ENCODE results near the gene SULT1C4.

Gene SULT1C4

DNA sequence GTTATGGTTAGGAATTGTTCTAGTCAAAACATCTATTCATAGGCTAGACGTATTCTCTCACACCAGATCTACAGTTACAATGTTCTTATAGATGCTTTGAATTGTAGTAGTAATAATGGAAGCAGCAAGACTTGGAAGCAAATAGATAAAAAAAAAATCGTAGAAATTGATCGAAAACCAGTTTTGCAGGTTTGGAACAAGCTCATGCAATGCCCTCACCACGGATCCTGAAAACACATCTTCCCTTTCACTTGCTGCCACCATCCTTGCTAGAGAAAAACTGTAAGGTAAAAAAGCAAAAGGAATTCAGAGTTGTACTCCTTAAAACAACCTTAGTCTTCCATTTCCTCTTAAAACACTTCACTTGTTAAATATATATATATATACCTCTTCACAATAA lies 4.4 kb downstream of the SULT1C4 start:
- H3K4me3 ChIP-seq (ENCODE audit: low read depth, low read length): no peak overlapping the region
- DNase-seq (ENCODE audit: low read depth, low spot score): no peak
- ChIA-PET CTCF (interaction anchor here (1.0 to 2.2 kb wide), 2 partner anchors 14 to 202 kb away, joined by 3 to 8 read pairs; no protein-coding TSS in a partner anchor), POLR2A (no interaction called here)
- TF ChIP-seq, protein P1, sequence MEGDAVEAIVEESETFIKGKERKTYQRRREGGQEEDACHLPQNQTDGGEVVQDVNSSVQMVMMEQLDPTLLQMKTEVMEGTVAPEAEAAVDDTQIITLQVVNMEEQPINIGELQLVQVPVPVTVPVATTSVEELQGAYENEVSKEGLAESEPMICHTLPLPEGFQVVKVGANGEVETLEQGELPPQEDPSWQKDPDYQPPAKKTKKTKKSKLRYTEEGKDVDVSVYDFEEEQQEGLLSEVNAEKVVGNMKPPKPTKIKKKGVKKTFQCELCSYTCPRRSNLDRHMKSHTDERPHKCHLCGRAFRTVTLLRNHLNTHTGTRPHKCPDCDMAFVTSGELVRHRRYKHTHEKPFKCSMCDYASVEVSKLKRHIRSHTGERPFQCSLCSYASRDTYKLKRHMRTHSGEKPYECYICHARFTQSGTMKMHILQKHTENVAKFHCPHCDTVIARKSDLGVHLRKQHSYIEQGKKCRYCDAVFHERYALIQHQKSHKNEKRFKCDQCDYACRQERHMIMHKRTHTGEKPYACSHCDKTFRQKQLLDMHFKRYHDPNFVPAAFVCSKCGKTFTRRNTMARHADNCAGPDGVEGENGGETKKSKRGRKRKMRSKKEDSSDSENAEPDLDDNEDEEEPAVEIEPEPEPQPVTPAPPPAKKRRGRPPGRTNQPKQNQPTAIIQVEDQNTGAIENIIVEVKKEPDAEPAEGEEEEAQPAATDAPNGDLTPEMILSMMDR (IDR thresholded peaks at IDR 0.05; ENCODE audit: insufficient read depth, low read length, missing control alignments): no peak

DNA sequence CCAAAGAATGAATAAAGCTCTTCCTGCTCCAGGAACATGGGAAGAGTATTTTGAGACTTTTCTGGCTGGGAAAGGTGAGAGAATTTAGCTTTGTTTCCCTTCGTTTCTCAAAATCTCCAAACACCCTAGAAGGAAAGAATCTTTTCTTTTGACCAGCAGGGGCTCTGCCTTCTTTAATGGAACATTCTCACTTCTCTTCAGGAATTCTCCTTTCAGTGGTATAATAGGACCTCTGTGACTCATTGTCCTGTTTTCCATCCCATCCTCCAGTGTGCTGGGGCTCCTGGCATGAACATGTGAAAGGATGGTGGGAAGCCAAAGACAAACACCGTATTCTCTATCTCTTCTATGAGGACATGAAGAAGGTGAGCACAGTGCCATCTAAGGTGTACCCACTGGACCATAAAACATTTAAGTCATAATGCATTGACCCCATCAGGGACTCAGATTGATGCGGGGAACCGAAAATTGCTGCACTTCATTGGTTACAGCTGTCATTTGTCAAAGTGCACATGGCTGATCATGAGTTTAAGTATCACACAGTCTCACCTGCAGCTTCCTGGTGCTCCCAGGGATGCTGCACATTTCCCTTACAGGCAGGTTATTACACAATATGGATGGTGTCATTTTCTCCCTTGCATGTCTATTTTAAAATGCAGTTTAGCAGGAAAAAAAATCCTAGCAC lies 5.5 kb downstream of the SULT1C4 start:
- POLR2A ChIA-PET: no interaction called here
- H3K4me3 ChIP-seq (ENCODE audit: low read depth, low read length): no peak overlapping the region
- DNase-seq (ENCODE audit: low read depth, low spot score): no peak
- TF ChIP-seq, protein P1 (IDR thresholded peaks at IDR 0.05; ENCODE audit: insufficient read depth, low read length, missing control alignments): no peak
- CTCF ChIA-PET: interaction anchor here (0.6 to 1.1 kb wide), 5 partner anchors 8 to 203 kb away, joined by 3 to 5 read pairs (median 4); no protein-coding TSS in a partner anchor

DNA sequence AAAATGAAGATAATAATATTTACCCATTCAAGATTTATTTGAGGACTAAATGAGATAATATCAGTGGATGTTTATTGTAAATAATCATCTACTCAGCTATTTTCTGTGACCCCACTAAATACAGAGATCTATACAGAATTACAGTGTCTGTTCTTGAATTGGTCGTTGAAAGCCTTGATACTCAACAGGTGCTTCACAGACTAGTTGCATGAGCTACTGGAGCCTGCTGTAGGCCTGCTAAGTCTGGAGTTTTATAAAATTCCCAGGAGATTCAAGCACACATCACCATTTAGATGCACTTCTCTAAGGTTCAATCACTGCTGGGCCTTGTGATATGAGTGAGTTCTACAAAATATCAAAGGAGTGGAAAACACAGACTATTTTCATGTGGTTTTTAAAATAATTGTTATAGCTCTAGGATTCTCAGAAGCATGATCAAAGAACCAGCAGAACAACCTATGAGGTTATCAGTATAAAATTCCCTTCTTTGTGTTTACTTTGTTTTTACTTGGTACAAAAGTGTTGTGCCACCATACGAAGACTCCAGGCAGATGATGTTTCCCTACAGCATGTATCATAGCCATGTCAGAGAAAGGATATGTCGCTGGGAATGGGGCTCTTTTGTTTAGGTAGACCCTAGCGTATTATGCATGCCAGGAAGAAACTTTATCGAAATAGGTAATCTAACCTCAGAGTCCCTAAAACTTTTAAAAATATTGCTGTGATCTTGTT lies 7.1 kb downstream of the SULT1C4 start:
- H3K4me3 ChIP-seq (ENCODE audit: low read depth, low read length): no peak overlapping the region
- DNase-seq (ENCODE audit: low read depth, low spot score): no peak
- ChIA-PET CTCF (interaction anchor here (0.7 to 2.1 kb wide), 3 partner anchors 10 to 200 kb away, joined by 4 to 6 read pairs (median 4); no protein-coding TSS in a partner anchor), POLR2A (no interaction called here)
- TF ChIP-seq, protein P1 (IDR thresholded peaks at IDR 0.05; ENCODE audit: insufficient read depth, low read length, missing control alignments): no peak

- H3K4me3 ChIP-seq (ENCODE audit: low read depth, low read length): no peak overlapping the region
- ChIA-PET CTCF (interaction anchor here (1.6 to 2.1 kb wide), 2 partner anchors 34 to 199 kb away, joined by 4 to 6 read pairs; no protein-coding TSS in a partner anchor), POLR2A (no interaction called here)
- DNase-seq (ENCODE audit: low read depth, low spot score): no peak
- TF ChIP-seq, protein P1 (IDR thresholded peaks at IDR 0.05; ENCODE audit: insufficient read depth, low read length, missing control alignments): no peak
These were observed 7.8 kb downstream of the SULT1C4 start for GRCh38 chr2:108385411-108386071.

GRCh38 chr2:108388045-108388444 lies 10.3 kb downstream of the SULT1C4 start:
- TF ChIP-seq, protein P1 (IDR thresholded peaks at IDR 0.05; ENCODE audit: insufficient read depth, low read length, missing control alignments): no peak
- CTCF ChIA-PET: interaction anchor here (1.1 kb wide), 1 partner anchor 8 kb away, joined by 3 read pairs; no protein-coding TSS in a partner anchor
- POLR2A ChIA-PET: no interaction called here
- H3K4me3 ChIP-seq (ENCODE audit: low read depth, low read length): no peak overlapping the region
- DNase-seq (ENCODE audit: low read depth, low spot score): no peak

Measured in AG04449 (cell line).